Measurements from ENCODE around the gene OLFML2B.
"Not testable (repeated sequence)": the region's sequence is repeated elsewhere in the genome, so short reads cannot be mapped to it uniquely, and the experiment has no call there.

The OLFML2B gene

DNA sequence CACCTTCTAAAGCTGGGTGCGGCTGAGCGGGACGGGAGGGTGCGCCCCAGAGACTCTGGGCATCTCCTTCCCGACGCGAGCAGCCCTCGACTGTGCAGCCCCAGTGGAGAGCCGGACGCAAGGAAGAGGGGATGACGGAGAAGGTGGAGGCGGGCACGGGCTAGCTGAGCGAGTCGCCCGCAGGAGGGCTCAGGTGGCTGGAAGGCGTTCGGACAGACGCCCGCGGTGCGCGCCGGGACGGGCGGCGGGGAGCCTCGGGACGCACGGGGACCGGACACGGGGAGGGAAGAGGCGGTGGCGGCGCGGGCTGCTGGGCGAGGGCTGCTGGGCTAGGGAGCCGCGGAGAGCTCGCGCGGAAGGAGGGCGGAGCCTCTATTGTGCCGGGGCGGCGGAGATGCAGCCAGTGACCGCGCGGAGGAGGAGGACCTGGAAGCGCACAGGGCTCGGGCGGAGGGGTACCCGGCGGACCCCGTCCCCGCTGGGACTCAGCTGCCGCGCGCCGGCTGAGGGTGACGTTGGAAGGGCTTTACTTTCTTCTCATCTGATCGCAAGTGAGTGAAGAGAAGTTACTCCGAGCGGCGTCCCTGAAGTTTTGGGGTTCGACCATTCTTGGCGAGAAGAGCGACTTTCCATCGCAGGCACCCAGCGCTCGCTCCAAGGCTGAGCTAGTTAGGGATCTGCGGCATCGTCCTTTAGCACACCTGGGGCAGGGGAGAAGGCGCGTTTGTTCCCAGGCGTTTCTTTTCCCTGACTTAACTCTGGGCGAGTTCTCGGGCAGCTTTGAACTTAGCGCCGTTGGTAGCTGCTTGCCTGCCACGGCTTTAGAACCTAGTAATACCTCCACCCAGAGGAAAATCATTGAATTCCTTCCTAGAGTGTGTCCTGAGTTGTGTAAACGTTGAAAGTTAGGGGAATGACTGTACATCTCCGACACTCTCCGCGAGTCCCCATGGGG lies at the start of gene OLFML2B:
Gene OLFML2B (minus strand): TSS at position 323 of the 955 bp plus-strand sequence. CDS start 439 bp downstream, outside the sequence.
- peak; percentile 70 for DNase-seq

DNA sequence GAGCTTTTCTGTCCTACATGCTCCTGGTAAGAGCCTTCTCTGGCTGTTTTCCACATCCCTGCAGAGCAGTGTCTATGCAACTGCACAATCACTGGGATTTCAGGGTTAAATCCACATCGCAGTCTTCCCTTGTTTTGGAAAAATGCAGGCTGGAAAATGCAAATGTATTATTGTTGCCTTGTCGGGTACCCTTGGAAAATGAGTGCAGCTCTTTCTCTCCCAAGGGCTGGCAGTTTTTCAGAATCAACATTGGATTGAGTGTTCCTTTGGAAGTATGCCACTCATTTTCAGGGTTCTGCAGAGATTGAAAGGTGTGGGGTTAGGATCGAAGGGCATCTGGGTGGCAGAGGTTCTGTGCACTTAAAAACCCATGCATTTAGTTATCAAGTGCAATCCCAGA lies 49.1 kb upstream of the OLFML2B start:
- DNase-seq: no peak

- no peak for DNase-seq
Measured at GRCh38 chr1:162070825-162071224, 47.2 kb upstream of the OLFML2B start.

- DNase-seq: peak; percentile 26
Measured at GRCh38 chr1:162070094-162070748, 46.6 kb upstream of the OLFML2B start.

- DNase-seq: peak; percentile 84
Measured at GRCh38 chr1:162069334-162070093, 45.8 kb upstream of the OLFML2B start, which contains the start of gene NOS1AP. Gene NOS1AP (plus strand): TSS chr1:162069691. CDS start chr1:162070178, 487 bp downstream.

- no peak for DNase-seq
Measured at GRCh38 chr1:162068301-162068700, 44.6 kb upstream of the OLFML2B start.

DNA sequence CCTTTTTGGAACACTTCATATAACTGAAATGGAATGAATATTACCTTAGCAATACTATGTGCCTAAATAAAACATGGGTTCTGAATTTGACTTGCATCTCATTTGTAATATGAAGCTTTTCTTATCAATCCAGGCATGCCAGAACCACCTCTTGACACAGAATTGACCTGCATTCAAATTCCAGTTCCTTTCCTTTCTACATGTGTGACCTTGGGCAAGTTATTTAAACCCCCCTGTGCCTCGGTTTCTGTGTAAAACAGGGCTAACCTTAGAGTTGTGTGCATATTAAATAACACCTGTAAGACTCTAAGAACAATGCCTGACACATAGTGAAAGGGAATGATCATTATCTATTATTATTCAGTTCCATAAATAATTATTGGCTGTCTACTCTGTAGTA lies 43.8 kb upstream of the OLFML2B start:
- no peak for DNase-seq

GRCh38 chr1:162066836-162067235 lies 43.2 kb upstream of the OLFML2B start:
- not testable (repeated sequence) for DNase-seq

DNA sequence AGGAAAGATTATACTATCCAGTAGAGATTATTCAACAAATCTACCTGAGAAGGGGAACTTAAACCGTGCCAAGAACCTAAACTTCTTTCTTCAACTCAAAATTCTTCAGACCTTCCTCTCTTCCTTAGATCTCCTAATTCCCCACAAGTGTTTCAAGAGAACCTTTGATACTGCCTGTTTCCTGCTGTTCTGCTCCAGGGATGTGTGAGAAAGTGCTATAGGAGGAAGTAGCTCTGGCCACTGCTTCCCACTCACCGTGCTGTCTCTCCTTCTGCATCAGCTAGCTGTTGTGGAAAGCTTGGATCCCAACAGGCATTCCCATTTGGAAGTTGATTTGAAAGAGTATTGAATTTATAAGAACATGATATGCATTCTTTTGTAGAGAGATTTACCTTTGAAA lies 41.3 kb upstream of the OLFML2B start:
- DNase-seq: no peak

DNA sequence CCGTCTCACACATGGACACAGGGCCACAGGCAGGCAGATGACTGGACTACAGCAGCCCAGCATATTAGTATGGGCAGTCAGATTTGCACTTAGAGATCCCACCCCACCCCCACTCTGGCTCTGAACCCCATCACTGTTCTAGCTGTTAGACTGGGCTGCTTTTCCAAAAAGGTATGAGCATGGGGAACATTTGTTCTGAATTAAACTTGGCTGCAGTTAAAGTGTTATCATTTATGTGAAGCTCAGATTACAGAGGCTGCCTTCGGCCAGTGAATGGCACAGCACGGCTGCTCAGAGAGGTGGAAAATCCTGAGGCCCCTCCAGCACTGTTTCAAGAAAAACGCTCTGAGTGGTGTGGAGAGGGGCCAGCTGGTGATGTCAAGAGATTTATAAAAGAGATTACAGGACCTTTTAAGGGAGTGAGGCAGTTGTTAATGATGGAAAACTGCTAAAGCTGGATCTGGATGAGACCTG lies 38.9 kb upstream of the OLFML2B start:
- no peak for DNase-seq

- no peak for DNase-seq
Measured at GRCh38 chr1:162060314-162060713, 36.6 kb upstream of the OLFML2B start.

- DNase-seq: no peak
Measured at GRCh38 chr1:162059721-162060120, 36.1 kb upstream of the OLFML2B start.

DNA sequence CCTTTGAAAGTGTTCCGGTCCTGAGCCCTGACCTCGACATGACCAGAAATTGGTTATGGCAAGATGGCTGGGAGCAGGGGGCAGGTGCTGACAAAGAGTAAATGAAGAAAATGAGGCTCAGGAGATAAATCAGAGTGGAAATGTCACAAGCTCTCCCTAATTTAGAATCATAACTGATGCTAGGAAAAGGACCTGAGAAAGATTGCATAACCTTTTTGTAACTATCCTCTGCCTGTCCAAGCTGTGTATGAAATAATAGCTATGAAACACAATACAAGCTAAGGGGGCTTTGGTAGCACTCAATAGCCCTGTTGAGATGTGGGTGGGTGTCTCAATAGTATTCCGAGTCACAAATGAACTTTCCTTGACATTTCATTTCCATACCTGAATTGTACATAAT lies 32.9 kb upstream of the OLFML2B start:
- no peak for DNase-seq

- DNase-seq: peak; percentile 65
Measured at GRCh38 chr1:162056043-162056442, 32.4 kb upstream of the OLFML2B start.

DNA sequence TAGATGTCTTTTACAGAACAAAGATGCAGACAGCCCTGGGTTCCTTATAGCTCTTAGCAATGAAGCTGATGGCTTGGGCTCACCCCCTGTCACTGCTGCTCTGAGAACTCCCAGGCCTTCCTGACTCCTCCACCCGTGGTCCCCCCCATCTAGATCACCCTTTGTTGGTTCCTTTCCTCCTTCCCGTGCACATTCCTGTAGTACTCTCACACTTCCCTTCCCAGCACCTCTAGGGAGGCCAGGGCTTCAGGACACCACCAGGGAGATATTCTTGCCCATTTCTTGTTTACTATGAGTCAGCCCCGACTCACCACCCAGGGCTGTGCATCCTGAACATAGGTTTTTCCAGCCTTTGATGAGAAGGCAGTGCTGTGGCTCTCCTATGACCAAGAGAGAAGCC lies 31.4 kb upstream of the OLFML2B start:
- DNase-seq: no peak

- DNase-seq: not testable (repeated sequence)
Measured at GRCh38 chr1:162053949-162054348, 30.3 kb upstream of the OLFML2B start.

GRCh38 chr1:162046921-162047320 lies 23.3 kb upstream of the OLFML2B start:
- DNase-seq: no peak

DNA sequence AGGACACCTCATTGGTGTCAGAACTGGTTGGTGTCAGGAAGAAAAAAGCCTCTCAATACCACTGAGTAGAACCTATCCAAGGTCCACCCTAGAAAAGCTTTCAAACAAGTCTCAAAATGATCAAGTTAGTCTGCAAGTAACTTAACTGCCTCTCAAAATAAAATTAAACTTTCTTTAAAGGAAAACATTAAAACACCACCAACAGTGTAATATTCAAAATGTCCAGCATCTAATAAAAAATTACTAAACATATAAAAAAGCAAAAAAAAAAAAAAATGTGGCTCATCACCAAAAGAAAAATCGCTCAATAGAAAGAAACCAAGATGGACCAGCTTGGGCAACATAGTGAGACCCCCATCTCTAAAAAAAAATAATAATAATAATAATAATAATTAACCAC lies 18.7 kb upstream of the OLFML2B start:
- DNase-seq: no peak

GRCh38 chr1:162040657-162041056 lies 17.0 kb upstream of the OLFML2B start:
- DNase-seq: no peak

DNA sequence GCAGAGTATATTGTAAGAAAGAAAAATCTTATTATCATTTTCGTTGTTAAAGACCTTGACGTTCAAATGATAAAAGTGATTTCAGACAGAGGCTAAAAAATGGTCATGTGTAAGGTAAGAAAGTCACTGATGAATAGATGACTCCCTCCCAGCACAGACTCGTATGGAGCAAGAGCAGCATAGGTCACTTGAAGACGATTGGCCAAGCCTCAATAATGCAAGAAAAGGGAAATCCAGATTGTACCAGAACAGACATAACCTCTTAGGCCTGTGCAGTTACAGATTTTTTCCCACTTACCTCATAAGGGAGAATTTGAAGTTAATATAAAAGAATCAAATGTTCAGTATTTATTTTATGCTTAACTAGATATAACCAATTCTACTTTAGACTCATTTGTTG lies 16.3 kb upstream of the OLFML2B start:
- no peak for DNase-seq

DNA sequence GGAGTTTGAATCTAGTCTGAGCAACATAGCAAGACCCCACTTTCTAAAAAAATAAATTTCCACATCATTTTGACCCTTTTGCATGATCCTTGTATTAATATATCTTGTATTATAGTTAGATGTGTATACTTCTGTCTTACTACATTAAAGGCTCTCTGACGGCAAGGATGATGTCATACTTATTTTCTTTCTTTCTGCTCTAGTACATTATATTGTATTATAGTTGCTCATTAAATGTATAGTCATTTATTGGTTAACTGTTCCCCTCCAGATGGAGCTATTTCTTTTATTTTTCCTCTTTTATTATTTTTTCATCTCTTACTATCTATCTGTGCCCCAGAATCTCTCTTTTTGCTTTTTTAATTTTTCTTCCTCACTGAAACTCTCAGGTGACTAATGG lies 15.0 kb upstream of the OLFML2B start:
- no peak for DNase-seq

DNA sequence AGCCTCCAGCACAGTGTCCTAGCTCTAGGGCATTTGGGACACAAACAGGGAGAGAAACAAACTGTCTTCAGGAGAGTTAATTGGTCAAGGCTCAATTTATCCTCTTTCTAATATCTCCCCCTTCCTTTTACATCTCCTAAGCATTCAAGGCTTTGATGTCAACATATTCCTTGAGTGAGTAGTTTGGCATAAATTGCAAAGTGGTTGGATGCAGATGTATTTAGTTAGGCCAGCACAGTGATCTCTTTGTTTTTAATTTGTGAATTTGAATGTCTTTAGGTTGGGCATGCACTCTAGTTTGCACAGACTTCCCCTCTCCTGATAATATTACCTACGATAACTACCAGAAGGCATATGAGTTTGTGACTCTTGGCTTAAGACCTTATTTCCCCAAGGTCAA lies 12.5 kb upstream of the OLFML2B start:
- DNase-seq: no peak

DNA sequence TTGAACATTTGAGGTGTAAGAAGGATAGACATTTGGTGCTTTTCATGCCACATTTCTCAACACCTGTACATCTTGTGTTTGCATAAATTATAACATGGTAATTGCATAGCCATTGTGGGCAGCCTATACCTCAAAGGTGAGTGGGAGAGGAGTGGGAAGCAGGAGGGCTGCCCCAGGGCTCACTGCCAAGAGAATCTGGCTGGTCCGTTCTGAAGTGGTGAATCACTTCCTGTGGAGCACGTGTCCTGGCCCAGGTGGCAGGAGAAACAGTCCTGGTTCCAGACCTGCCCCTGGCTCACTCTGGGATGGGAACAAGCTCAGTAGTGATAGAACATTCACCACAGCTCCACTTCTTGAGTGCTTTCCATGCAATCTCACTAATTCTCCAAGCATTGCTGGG lies 11.6 kb upstream of the OLFML2B start:
- DNase-seq: peak; percentile 33
